H9 (cell line): ENCODE measurements around the gene CRMP1. TPM values are rescaled to one million over a fixed set of nuclear protein-coding genes. Genes with fewer than 3 reads are reported as not detected.

Experiments
- DNase-seq: peaks from one replicate; pipeline ENCODE4 v3.0.0-alpha.2; 2017
- H2AFZ ChIP-seq: one replicate; pipeline ENCODE4 v1.6.1; 2013; ENCODE audit warnings: mild to moderate bottlenecking, low read length, control low read depth, moderate library complexity
- H2AK5ac ChIP-seq: 2 replicates; pipeline ENCODE4 v1.6.1; 2013; ENCODE audit warnings: low read length, control low read depth, mixed read lengths; ENCODE audit not compliant: insufficient read length
- H2BK120ac ChIP-seq: one replicate; pipeline ENCODE4 v1.6.1; 2013; ENCODE audit warnings: low read depth, mild to moderate bottlenecking, low read length, control low read depth, inconsistent platforms; ENCODE audit not compliant: poor library complexity, severe bottlenecking
- H2BK12ac ChIP-seq: 2 replicates; pipeline ENCODE4 v1.6.1; 2013; ENCODE audit warnings: low read length, control low read depth, mixed read lengths, low read depth; ENCODE audit not compliant: insufficient read length
- H2BK15ac ChIP-seq: 2 replicates; pipeline ENCODE4 v1.6.1; 2013; ENCODE audit warnings: low read depth, low read length, control low read depth
- H2BK20ac ChIP-seq: one replicate; pipeline ENCODE4 v1.6.1; 2013; ENCODE audit warnings: low read depth, mild to moderate bottlenecking, low read length, control low read depth, inconsistent platforms; ENCODE audit not compliant: poor library complexity, severe bottlenecking
- H2BK5ac ChIP-seq: 2 replicates; pipeline ENCODE4 v1.6.1; 2013; ENCODE audit warnings: low read length, control low read depth, mixed read lengths; ENCODE audit not compliant: insufficient read length
- H3K14ac ChIP-seq: 2 replicates; pipeline ENCODE4 v1.6.1; 2013; ENCODE audit warnings: low read length, control low read depth; ENCODE audit not compliant: insufficient read depth
- H3K18ac ChIP-seq: 2 replicates; pipeline ENCODE4 v1.6.1; 2013; ENCODE audit warnings: low read depth, mild to moderate bottlenecking, mixed read lengths, low read length, control low read depth; ENCODE audit not compliant: insufficient read length
- H3K23ac ChIP-seq: 2 replicates; pipeline ENCODE4 v1.6.1; 2013; ENCODE audit warnings: low read length, control low read depth, mixed read lengths, low read depth; ENCODE audit not compliant: insufficient read length
- H3K23me2 ChIP-seq: 2 replicates; pipeline ENCODE4 v1.6.1; 2013; ENCODE audit warnings: low read depth, mild to moderate bottlenecking, mixed read lengths, low read length, control low read depth; ENCODE audit not compliant: insufficient read length, poor library complexity, severe bottlenecking
- H3K27ac ChIP-seq: 2 replicates; pipeline ENCODE4 v1.5.1; 2013; ENCODE audit warnings: low read length, control low read depth, mixed read lengths, low read depth; ENCODE audit not compliant: insufficient read length
- H3K27me3 ChIP-seq: 2 replicates; pipeline ENCODE4 v1.6.1; 2013; ENCODE audit warnings: low read length, control low read depth, inconsistent platforms; ENCODE audit not compliant: insufficient read depth
- H3K4ac ChIP-seq: 2 replicates; pipeline ENCODE4 v1.6.1; 2013; ENCODE audit warnings: low read depth, mild to moderate bottlenecking, control low read depth, inconsistent platforms, low read length, moderate library complexity
- H3K4me1 ChIP-seq: 2 replicates; pipeline ENCODE4 v1.6.1; 2013; ENCODE audit warnings: low read length, control low read depth, inconsistent platforms; ENCODE audit not compliant: insufficient read depth
- H3K4me2 ChIP-seq: 2 replicates; pipeline ENCODE4 v1.6.1; 2013; ENCODE audit warnings: low read length, control low read depth, mixed read lengths; ENCODE audit not compliant: insufficient read length, insufficient read depth
- H3K56ac ChIP-seq: 2 replicates; pipeline ENCODE4 v1.6.1; 2013; ENCODE audit warnings: low read depth, mild to moderate bottlenecking, mixed read lengths, low read length, control low read depth; ENCODE audit not compliant: insufficient read length
- H3K79me1 ChIP-seq: 2 replicates; pipeline ENCODE4 v1.6.1; 2013; ENCODE audit warnings: low read depth, mild to moderate bottlenecking, moderate library complexity, low read length, control low read depth, inconsistent platforms; ENCODE audit not compliant: insufficient read depth, poor library complexity, severe bottlenecking
- H3K79me2 ChIP-seq: 2 replicates; pipeline ENCODE4 v1.6.1; 2013; ENCODE audit warnings: low read length, control low read depth, inconsistent platforms; ENCODE audit not compliant: insufficient read depth
- H3K9ac ChIP-seq: 2 replicates; pipeline ENCODE4 v1.6.1; 2013; ENCODE audit warnings: low read length, control low read depth, mixed read lengths; ENCODE audit not compliant: insufficient read length; ENCODE audit errors: extremely low read depth
- H3K9me3 ChIP-seq: one replicate; pipeline ENCODE4 v1.6.1; 2013; ENCODE audit warnings: low read depth, low read length, inconsistent platforms; ENCODE audit not compliant: control insufficient read depth
- H3T11ph ChIP-seq: one replicate; pipeline ENCODE4 v1.6.1; 2013; ENCODE audit warnings: mild to moderate bottlenecking, low read length, control low read depth, inconsistent platforms
- H4K20me1 ChIP-seq: one replicate; pipeline ENCODE4 v1.6.1; 2013; ENCODE audit not compliant: control insufficient read depth, insufficient read length, insufficient read depth
- H4K5ac ChIP-seq: 2 replicates; pipeline ENCODE4 v1.6.1; 2013; ENCODE audit warnings: low read depth, mild to moderate bottlenecking, mixed read lengths, low read length, control low read depth; ENCODE audit not compliant: insufficient read length
- H4K8ac ChIP-seq: replicated peaks from 2 replicates; pipeline ENCODE4 v1.6.1; 2013; ENCODE audit warnings: low read length, control low read depth, mixed read lengths, low read depth; ENCODE audit not compliant: insufficient read length
- H4K91ac ChIP-seq: 2 replicates; pipeline ENCODE4 v1.6.1; 2013; ENCODE audit warnings: low read depth, mild to moderate bottlenecking, moderate library complexity, mixed read lengths, low read length, control low read depth; ENCODE audit not compliant: insufficient read length
- H3K27ac Mint-ChIP-seq, 3 experiments: 2 replicates in 2 of 3; 3 replicates in 1 of 3; pipeline ENCODE4 v1.8.0; 2020 to 2021; ENCODE audit warnings: mixed read lengths in 3 of 3, mild to moderate bottlenecking in 1 of 3, moderate library complexity in 1 of 3
- H3K27me3 Mint-ChIP-seq: 2 replicates; pipeline ENCODE4 v1.8.0; 2021; ENCODE audit warnings: low read depth, mild to moderate bottlenecking, moderate library complexity, mixed read lengths
- H3K36me3 Mint-ChIP-seq, 3 experiments: 2 replicates in 2 of 3; 3 replicates in 1 of 3; pipeline ENCODE4 v1.8.0; 2020 to 2021; ENCODE audit warnings: low read depth in 3 of 3, mixed read lengths in 3 of 3; ENCODE audit not compliant: insufficient read depth in 1 of 3
- H3K4me1 Mint-ChIP-seq, 2 experiments: 2 replicates each; pipeline ENCODE4 v1.8.0; 2020; ENCODE audit warnings: mixed read lengths in 2 of 2
- H3K4me3 Mint-ChIP-seq, 2 experiments: 2 replicates in 1 of 2; 3 replicates in 1 of 2; pipeline ENCODE4 v1.8.0; 2020 to 2021; ENCODE audit warnings: mild to moderate bottlenecking in 2 of 2, mixed read lengths in 2 of 2, moderate library complexity in 1 of 2
- H3K9me3 Mint-ChIP-seq, 2 experiments: 2 replicates in 1 of 2; 3 replicates in 1 of 2; pipeline ENCODE4 v1.8.0; 2020; ENCODE audit warnings: mild to moderate bottlenecking in 2 of 2, mixed read lengths in 2 of 2, moderate library complexity in 1 of 2
- CTCF ChIP-seq: fragments of 200-600 bp; sonication (generic); conservative IDR thresholded peaks from 3 replicates; pipeline ENCODE4 v1.8.0; 2021; ENCODE audit warnings: antibody characterized with exemption, mild to moderate bottlenecking
- WGBS: extraction: QIAGEN DNeasy Blood & Tissue Kit; methylation state at CpG from one replicate; pipeline ENCODE4 v1.1.7; 2013; ENCODE audit warnings: missing lambda C conversion rate, low lambda C conversion rate, mixed read lengths; ENCODE audit not compliant: insufficient read length; ENCODE audit errors: extremely low coverage; 5-methylcytosine and 5-hydroxymethylcytosine counted together
- total RNA-seq: library from RNA; stranded (reverse); gene quantifications from 2 replicates; pipeline ENCODE4 v1.2.1, GENCODE V29; 2021

The CRMP1 gene
- total RNA-seq, 1 experiment from 2014 or later: 71.6 TPM

GRCh38 chr4:5802565-5802964 lies 90.3 kb downstream of the CRMP1 start:
- H4K20me1 ChIP-seq: no peaks in the 10 kb centered on the region
- no peak overlapping the region for H3K56ac ChIP-seq
- no peak overlapping the region for H2AK5ac ChIP-seq
- no peak overlapping the region for H3K23ac ChIP-seq
- H4K8ac ChIP-seq: no peak overlapping the region
- no peaks in the 10 kb centered on the region for H3K79me1 ChIP-seq
- Mint-ChIP-seq H3K9me3 (no peaks in the 10 kb centered on the region), H3K27ac (peak overlapping the region in 1 of 3 experiments; percentile 39; a peak in 1 of 7 replicates), H3K27me3 (no peaks in the 10 kb centered on the region; the same call in 1 of the 2 replicates), H3K4me3 (no peak overlapping the region), H3K36me3 (peaks cover 14 to 34% (median 27%) of the 10 kb centered on the region in 3 experiments; a peak in 6 of 7 replicates), H3K4me1 (peaks cover 0 to 3% of the 10 kb centered on the region in 2 experiments; a peak in 1 of 4 replicates)
- H3K4me2 ChIP-seq: no peak overlapping the region
- H3T11ph ChIP-seq: no peak overlapping the region
- no peaks in the 10 kb centered on the region for H3K9me3 ChIP-seq
- no peak overlapping the region for H3K4ac ChIP-seq
- no peak overlapping the region for H3K9ac ChIP-seq
- H3K27ac ChIP-seq: no peak overlapping the region
- no peak overlapping the region for H2BK20ac ChIP-seq
- H3K4me1 ChIP-seq: no peaks in the 10 kb centered on the region
- WGBS: no CpG with 5 or more reads among the region's 12 CpGs
- no peak overlapping the region for H2AFZ ChIP-seq
- no peak overlapping the region for H3K18ac ChIP-seq
- no peak for TF ChIP-seq CTCF
- no peak overlapping the region for H3K14ac ChIP-seq
- H2BK12ac ChIP-seq: no peak overlapping the region
- no peak overlapping the region for H2BK5ac ChIP-seq
- DNase-seq: no peak
- H3K79me2 ChIP-seq: no peaks in the 10 kb centered on the region
- H3K27me3 ChIP-seq: no peaks in the 10 kb centered on the region
- no peak overlapping the region for H4K91ac ChIP-seq
- no peak overlapping the region for H2BK15ac ChIP-seq
- no peak overlapping the region for H4K5ac ChIP-seq
- H2BK120ac ChIP-seq: no peak overlapping the region
- no peaks in the 10 kb centered on the region for H3K23me2 ChIP-seq
